HepG2 (cell line): ENCODE data around the gene P4HTM. TPM values are rescaled to one million over a fixed set of nuclear protein-coding genes. Genes with fewer than 3 reads are reported as not detected.

Source experiments
- CEBPG ChIP-seq: IDR thresholded peaks from 2 replicates; pipeline ENCODE4 v1.6.1; 2016
- FOSL2 ChIP-seq: sonication (generic); formaldehyde crosslinking; IDR thresholded peaks from 2 replicates; pipeline ENCODE4 v1.4.0; 2020; ENCODE audit warnings: missing genetic modification reagents
- HMGXB4 ChIP-seq, 2 experiments: sonication (generic) in 1 of 2; formaldehyde crosslinking in 1 of 2; IDR thresholded peaks; 2 replicates each; pipeline versions ENCODE4 v1.4.0 to v1.6.1; 2018 to 2020; ENCODE audit warnings: missing genetic modification reagents in 2 of 2, borderline replicate concordance in 1 of 2, low read depth in 1 of 2, mild to moderate bottlenecking in 1 of 2, missing biosample characterization in 1 of 2
- HNF1A ChIP-seq, 2 experiments: sonication (generic) in 1 of 2; formaldehyde crosslinking in 1 of 2; IDR thresholded peaks; 2 replicates each; pipeline versions ENCODE4 v1.4.0 to v1.6.1; 2016 to 2020; ENCODE audit warnings: borderline replicate concordance in 1 of 2, low read depth in 1 of 2, mild to moderate bottlenecking in 1 of 2, missing genetic modification reagents in 1 of 2
- NCOA2 ChIP-seq: sonication (generic); formaldehyde crosslinking; IDR thresholded peaks from 2 replicates; pipeline ENCODE4 v1.8.0; 2022; ENCODE audit warnings: inconsistent platforms
- SMAD1 ChIP-seq: sonication (generic); formaldehyde crosslinking; IDR thresholded peaks from 2 replicates; pipeline ENCODE4 v1.4.0; 2020; ENCODE audit warnings: missing genetic modification reagents, low read depth, mild to moderate bottlenecking, borderline replicate concordance
- TMF1 ChIP-seq: sonication (generic); formaldehyde crosslinking; IDR thresholded peaks from 2 replicates; pipeline ENCODE4 v1.8.1; 2022; ENCODE audit warnings: low read depth, missing genetic modification reagents
- TOE1 ChIP-seq: sonication (generic); formaldehyde crosslinking; IDR thresholded peaks from 2 replicates; pipeline ENCODE4 v1.4.0; 2020; ENCODE audit warnings: mild to moderate bottlenecking, missing genetic modification reagents
- ZBTB10 ChIP-seq: sonication (generic); formaldehyde crosslinking; IDR thresholded peaks from 2 replicates; pipeline ENCODE4 v1.4.0; 2020; ENCODE audit warnings: missing genetic modification reagents, borderline replicate concordance
- ZBTB21 ChIP-seq: sonication (generic); formaldehyde crosslinking; IDR thresholded peaks from 2 replicates; pipeline ENCODE4 v1.4.0; 2020; ENCODE audit warnings: missing genetic modification reagents
- ZFP37 ChIP-seq: sonication (generic); formaldehyde crosslinking; IDR thresholded peaks from 2 replicates; pipeline ENCODE4 v1.4.0; 2020; ENCODE audit warnings: missing genetic modification reagents, borderline replicate concordance
- ZMYM2 ChIP-seq: sonication (generic); formaldehyde crosslinking; IDR thresholded peaks from 2 replicates; pipeline ENCODE4 v1.8.0; 2022; ENCODE audit warnings: mild to moderate bottlenecking, missing genetic modification reagents
- ZNF691 ChIP-seq: sonication (generic); formaldehyde crosslinking; IDR thresholded peaks from 2 replicates; pipeline ENCODE4 v1.4.0; 2020; ENCODE audit warnings: missing genetic modification reagents, low read depth, mild to moderate bottlenecking, borderline replicate concordance
- ZUFSP ChIP-seq: sonication (generic); formaldehyde crosslinking; IDR thresholded peaks from 2 replicates; pipeline ENCODE4 v1.9.0; 2021; ENCODE audit warnings: missing genetic modification reagents, mild to moderate bottlenecking, borderline replicate concordance
- polyA plus RNA-seq, 8 experiments: library from polyadenylated mRNA; depleted of rRNA in 3 of 8; stranded (reverse) in 7 of 8; unstranded in 1 of 8; fragments of >200 nt; fragmentation: Illumina TruSeq in 4 of 8; extraction: Trizol in 4 of 8; gene quantifications; 2 replicates each; pipeline versions ENCODE4 v1.2.1 to v1.2.3, GENCODE V29; 2011 to 2016; ENCODE audit warnings: low read depth in 4 of 8, missing spikeins in 1 of 8, mixed read lengths in 1 of 8; ENCODE audit not compliant: insufficient read depth in 1 of 8
- total RNA-seq, 5 experiments: library from RNA; depleted of rRNA; stranded (reverse); fragments of >200 nt; fragmentation: Illumina TruSeq; extraction: Trizol; gene quantifications; 2 replicates each; pipeline ENCODE4 v1.2.3, GENCODE V29; 2016; ENCODE audit warnings: low read depth in 1 of 5

The P4HTM gene
- total and polyA plus RNA-seq, 2 of the 13 experiments (the other 11 are each of a cell fraction or from before 2014, with no cell fraction given) = 0.01 TPM; not detected in 1

GRCh38 chr3:49021213-49021812 is 31.3 kb downstream of the P4HTM start (continued):
- TF ChIP-seq HNF1A (IDR thresholded peaks at IDR 0.05; ENCODE audit: low read depth) = no peak
- TF ChIP-seq HNF1A (CRISPR knock-in tag; IDR thresholded peaks at IDR 0.05; ENCODE audit: borderline replicate concordance) = no peak
- TF ChIP-seq ZBTB10 (CRISPR knock-in tag) = no peak; the same call in 1 of the 2 replicates
- TF ChIP-seq FOSL2 (CRISPR knock-in tag) = peak; percentile 52
- peak; percentile 61 for TF ChIP-seq NCOA2
- 0 out of 2 replicates have a peak, but pooled peaks have one; percentile 34 for TF ChIP-seq ZBTB21 (CRISPR knock-in tag)
- TF ChIP-seq CEBPG (CRISPR knock-in tag) = no peak
- TF ChIP-seq TOE1 (CRISPR knock-in tag) = no peak
- TF ChIP-seq ZMYM2 (CRISPR knock-in tag) = no peak
- peak; percentile 49; the same call in 1 of the 2 replicates for TF ChIP-seq ZFP37 (CRISPR knock-in tag)
- TF ChIP-seq SMAD1 (CRISPR knock-in tag) = no peak
- no peak for TF ChIP-seq ZUFSP
- TF ChIP-seq ZNF691 (CRISPR knock-in tag) = peak; percentile 66; the same call in 1 of the 2 replicates
- no peak for TF ChIP-seq TMF1 (CRISPR knock-in tag)
- TF ChIP-seq HMGXB4 (CRISPR knock-in tag; IDR thresholded peaks at IDR 0.05; ENCODE audit: borderline replicate concordance in 1 of 2, low read depth in 1 of 2) = no peak
